Measurements from ENCODE around the gene ABCA8. TPM values are rescaled to one million over a fixed set of nuclear protein-coding genes. Genes with fewer than 3 reads are reported as not detected.
"Not testable (repeated sequence)": the region's sequence is repeated elsewhere in the genome, so short reads cannot be mapped to it uniquely, and the experiment has no call there.

ABCA8 gene
- total RNA-seq, 1 donor: 36.2 TPM

DNA sequence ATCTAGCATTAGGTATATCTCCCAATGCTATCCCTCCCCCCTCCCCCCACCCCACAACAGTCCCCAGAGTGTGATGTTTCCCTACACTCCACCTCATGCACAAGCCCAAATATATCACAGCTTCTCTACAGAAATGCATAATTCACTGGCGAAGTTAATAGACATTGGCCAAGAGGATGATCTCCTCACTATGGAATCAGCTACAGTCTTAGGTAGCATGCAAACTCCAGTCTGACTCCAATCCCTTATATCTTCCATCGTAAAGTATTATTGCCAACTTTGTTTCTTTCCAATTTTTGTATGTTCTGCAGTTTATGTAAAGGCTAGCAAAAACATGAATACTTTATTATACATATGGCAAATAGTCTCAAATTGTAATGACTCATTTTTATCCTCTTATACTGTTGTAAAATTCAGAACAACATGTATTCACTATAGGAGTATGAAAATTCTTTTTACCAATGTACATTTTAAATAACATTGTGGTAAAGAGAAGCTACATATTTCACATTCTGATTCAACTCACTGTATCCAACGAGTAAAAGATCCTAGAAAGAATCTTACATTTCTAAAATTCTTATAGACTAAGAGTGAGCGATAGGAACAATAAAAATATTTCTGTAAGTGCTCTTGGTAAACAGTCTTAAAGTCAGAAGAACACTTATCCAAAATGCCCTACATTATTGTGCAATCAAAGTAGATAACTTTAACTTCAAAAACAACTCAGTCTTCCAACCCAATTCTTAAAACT, 871 bp downstream of the ABCA8 start:
- Histone ChIP-seq H4K20me1 (ENCODE audit: insufficient read depth, low read length) (no peaks in the 10 kb centered on the region), H3K4me1 (ENCODE audit: insufficient read depth, low read length) (peaks cover 13% of the 10 kb centered on the region), H3K9me3 (ENCODE audit: low read depth, low read length) (no peaks in the 10 kb centered on the region), H3K36me3 (ENCODE audit: insufficient read depth, low read length) (no peaks in the 10 kb centered on the region), H2AFZ (ENCODE audit: low read length) (peak overlapping the region; percentile 42), H3K27me3 (ENCODE audit: insufficient read depth, low read length) (no peaks in the 10 kb centered on the region), H3K27ac (ENCODE audit: low read depth, low read length) (peak overlapping the region; percentile 88), H3K4me3 (ENCODE audit: insufficient read depth, low read length) (peak overlapping the region; percentile 69), H3K4me2 (ENCODE audit: insufficient read depth, low read length) (peak overlapping the region; percentile 70), H3K79me2 (ENCODE audit: insufficient read depth, low read length) (peaks cover 8% of the 10 kb centered on the region)
- TF ChIP-seq CTCF (IDR thresholded peaks at IDR 0.05; ENCODE audit: extremely low read depth, low read depth, low read length): no peak
- no peak for DNase-seq (ENCODE audit: insufficient read length, low spot score, missing footprints)

GRCh38 chr17:68953340-68953997, 1.7 kb downstream of the ABCA8 start:
- peaks cover 8% of the 10 kb centered on the region for H3K79me2 ChIP-seq (ENCODE audit: insufficient read depth, low read length)
- H4K20me1 ChIP-seq (ENCODE audit: insufficient read depth, low read length): no peaks in the 10 kb centered on the region
- no peaks in the 10 kb centered on the region for H3K27me3 ChIP-seq (ENCODE audit: insufficient read depth, low read length)
- no peak for DNase-seq (ENCODE audit: insufficient read length, low spot score, missing footprints)
- peak overlapping the region; percentile 70 for H3K4me2 ChIP-seq (ENCODE audit: insufficient read depth, low read length)
- H3K36me3 ChIP-seq (ENCODE audit: insufficient read depth, low read length): no peaks in the 10 kb centered on the region
- no peak overlapping the region for H3K27ac ChIP-seq (ENCODE audit: low read depth, low read length)
- no peaks in the 10 kb centered on the region for H3K9me3 ChIP-seq (ENCODE audit: low read depth, low read length)
- TF ChIP-seq CTCF (IDR thresholded peaks at IDR 0.05; ENCODE audit: extremely low read depth, low read depth, low read length): no peak
- no peak overlapping the region for H2AFZ ChIP-seq (ENCODE audit: low read length)
- H3K4me3 ChIP-seq (ENCODE audit: insufficient read depth, low read length): peak overlapping the region; percentile 6
- H3K4me1 ChIP-seq (ENCODE audit: insufficient read depth, low read length): peaks cover 13% of the 10 kb centered on the region

DNA sequence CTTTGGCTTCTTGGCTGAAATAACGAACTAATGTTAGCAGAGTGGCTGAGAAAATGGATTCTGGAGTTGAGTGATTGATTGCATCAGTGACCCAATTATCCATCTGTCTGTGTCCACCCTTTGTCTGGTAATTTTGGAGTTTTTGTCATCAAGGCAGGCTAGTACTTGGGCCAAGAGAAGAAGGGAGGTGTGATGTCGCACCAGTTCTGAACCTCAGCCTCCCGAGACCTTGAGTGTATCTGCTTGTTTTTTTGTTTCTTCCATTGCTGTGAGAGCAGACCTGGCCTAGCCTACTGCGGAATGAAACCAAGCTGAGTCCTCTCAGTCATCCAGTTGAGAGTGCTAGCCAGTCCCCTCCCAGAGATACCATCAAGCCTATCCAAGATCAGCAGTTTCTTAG, 4.5 kb downstream of the ABCA8 start:
- Histone ChIP-seq H3K4me1 (ENCODE audit: insufficient read depth, low read length) (peaks cover 13% of the 10 kb centered on the region), H2AFZ (ENCODE audit: low read length) (no peak overlapping the region), H3K4me2 (ENCODE audit: insufficient read depth, low read length) (no peak overlapping the region), H3K27me3 (ENCODE audit: insufficient read depth, low read length) (no peaks in the 10 kb centered on the region), H3K9me3 (ENCODE audit: low read depth, low read length) (no peaks in the 10 kb centered on the region), H4K20me1 (ENCODE audit: insufficient read depth, low read length) (no peaks in the 10 kb centered on the region), H3K36me3 (ENCODE audit: insufficient read depth, low read length) (no peaks in the 10 kb centered on the region), H3K4me3 (ENCODE audit: insufficient read depth, low read length) (no peak overlapping the region), H3K27ac (ENCODE audit: low read depth, low read length) (no peak overlapping the region), H3K79me2 (ENCODE audit: insufficient read depth, low read length) (peaks cover 8% of the 10 kb centered on the region)
- DNase-seq (ENCODE audit: insufficient read length, low spot score, missing footprints): no peak
- no peak for TF ChIP-seq CTCF (IDR thresholded peaks at IDR 0.05; ENCODE audit: extremely low read depth, low read depth, low read length)

GRCh38 chr17:68947868-68948267, 7.3 kb downstream of the ABCA8 start:
- not testable (repeated sequence) for H3K27ac ChIP-seq (ENCODE audit: low read depth, low read length); DNase-seq (ENCODE audit: insufficient read length, low spot score, missing footprints); H3K36me3 ChIP-seq (ENCODE audit: insufficient read depth, low read length); H3K79me2 ChIP-seq (ENCODE audit: insufficient read depth, low read length); H3K9me3 ChIP-seq (ENCODE audit: low read depth, low read length); H3K4me2 ChIP-seq (ENCODE audit: insufficient read depth, low read length); H3K27me3 ChIP-seq (ENCODE audit: insufficient read depth, low read length); H3K4me1 ChIP-seq (ENCODE audit: insufficient read depth, low read length); H4K20me1 ChIP-seq (ENCODE audit: insufficient read depth, low read length); H2AFZ ChIP-seq (ENCODE audit: low read length); H3K4me3 ChIP-seq (ENCODE audit: insufficient read depth, low read length)
